ENCODE data around the gene ZDHHC17.
A peak's percentile ranks its signal among the peaks of the same experiment; 100 is the strongest.

DNA sequence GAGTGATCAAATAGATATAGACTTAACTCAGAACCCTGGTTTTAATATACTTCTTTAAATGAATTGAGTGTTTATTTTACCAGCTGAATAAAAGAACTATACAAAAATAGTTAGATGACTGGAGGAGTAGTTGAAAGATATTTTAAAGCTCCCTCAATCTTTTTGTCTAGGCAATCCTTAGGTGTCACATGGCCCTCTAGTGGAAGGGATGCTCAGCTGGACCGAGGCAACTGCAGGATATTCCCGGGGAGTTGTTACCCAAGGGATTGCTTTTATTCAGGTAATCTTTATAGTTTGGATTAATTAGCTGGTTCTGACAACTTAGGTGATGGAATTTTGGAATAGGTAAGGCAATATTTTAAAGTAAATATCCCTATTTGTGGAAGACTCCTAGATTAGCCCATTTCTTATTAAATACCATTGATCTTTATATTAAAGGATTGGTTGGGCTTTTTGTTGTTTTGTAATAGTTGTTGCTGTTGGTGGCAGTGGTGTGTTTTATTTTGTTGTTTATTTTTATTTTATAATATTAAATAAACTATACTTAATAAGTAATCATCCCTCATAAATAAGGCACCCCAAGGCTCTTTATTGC, 57.1 kb downstream of the ZDHHC17 start:
- TF ChIP-seq, protein P1, sequence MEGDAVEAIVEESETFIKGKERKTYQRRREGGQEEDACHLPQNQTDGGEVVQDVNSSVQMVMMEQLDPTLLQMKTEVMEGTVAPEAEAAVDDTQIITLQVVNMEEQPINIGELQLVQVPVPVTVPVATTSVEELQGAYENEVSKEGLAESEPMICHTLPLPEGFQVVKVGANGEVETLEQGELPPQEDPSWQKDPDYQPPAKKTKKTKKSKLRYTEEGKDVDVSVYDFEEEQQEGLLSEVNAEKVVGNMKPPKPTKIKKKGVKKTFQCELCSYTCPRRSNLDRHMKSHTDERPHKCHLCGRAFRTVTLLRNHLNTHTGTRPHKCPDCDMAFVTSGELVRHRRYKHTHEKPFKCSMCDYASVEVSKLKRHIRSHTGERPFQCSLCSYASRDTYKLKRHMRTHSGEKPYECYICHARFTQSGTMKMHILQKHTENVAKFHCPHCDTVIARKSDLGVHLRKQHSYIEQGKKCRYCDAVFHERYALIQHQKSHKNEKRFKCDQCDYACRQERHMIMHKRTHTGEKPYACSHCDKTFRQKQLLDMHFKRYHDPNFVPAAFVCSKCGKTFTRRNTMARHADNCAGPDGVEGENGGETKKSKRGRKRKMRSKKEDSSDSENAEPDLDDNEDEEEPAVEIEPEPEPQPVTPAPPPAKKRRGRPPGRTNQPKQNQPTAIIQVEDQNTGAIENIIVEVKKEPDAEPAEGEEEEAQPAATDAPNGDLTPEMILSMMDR (IDR thresholded peaks at IDR 0.05; ENCODE audit: low read length): peak; percentile 29
- TF ChIP-seq EZH2phosphoT487 (IDR thresholded peaks at IDR 0.05; ENCODE audit: low read length): no peak
